T-cell (primary cell): ENCODE data around the gene FSTL4. TPM values are rescaled to one million over a fixed set of nuclear protein-coding genes. Genes with fewer than 3 reads are reported as not detected.

ENCODE experiments used
- ATAC-seq, 4 experiments: fragments of 200-7000 bp in 3 of 4; fragments of 150-1000 bp in 1 of 4; cut with Tn5 transposase; replicated peaks in 1 of 4; 1 replicate in 3 of 4; 2 replicates in 1 of 4; pipeline ENCODE4 v1.10.0; 2021; ENCODE audit warnings: moderate library complexity in 3 of 4, mild to moderate bottlenecking in 2 of 4, moderate number of reproducible peaks in 1 of 4
- CTCF ChIA-PET, 2 donors: fragments of 300-600 bp; sonication (Branson Sonifier 250); formaldehyde crosslinking; loops; one replicate each; lab custom pipeline; 2022; ENCODE audit warnings: antibody characterized with exemption in 2 of 2; lab: Charles Lee
- POLR2A ChIA-PET, 2 donors: fragments of 300-600 bp; sonication (Branson Sonifier 250); formaldehyde crosslinking; loops; one replicate each; lab custom pipeline; 2022; ENCODE audit warnings: antibody characterized with exemption in 2 of 2; lab: Charles Lee
- DNase-seq, 35 experiments: peaks; one replicate each; pipeline versions ENCODE4 v3.0.0 to v3.0.0-alpha.2; 2013 to 2023
- H3K27ac ChIP-seq: one replicate; pipeline ENCODE4 v1.5.1; 2013; ENCODE audit warnings: low read length
- H3K27me3 ChIP-seq, 2 experiments: replicated peaks in 1 of 2; 1 replicate in 1 of 2; 2 replicates in 1 of 2; pipeline versions ENCODE4 v1.6.1 to v1.7.0; 2013; ENCODE audit warnings: low read length in 1 of 2, mixed read lengths in 1 of 2; ENCODE audit not compliant: control insufficient read depth in 2 of 2, insufficient read depth in 2 of 2; ENCODE audit errors: extremely low read depth in 1 of 2
- H3K36me3 ChIP-seq, 2 donors: 1 replicate in 1 of 2; 2 replicates in 1 of 2; pipeline versions ENCODE4 v1.6.1 to v1.7.0; 2013; ENCODE audit warnings: low read length in 1 of 2; ENCODE audit not compliant: control insufficient read depth in 2 of 2, insufficient read depth in 1 of 2; ENCODE audit errors: extremely low read depth in 1 of 2
- H3K4me1 ChIP-seq, 2 experiments: 1 replicate in 1 of 2; 2 replicates in 1 of 2; pipeline versions ENCODE4 v1.6.1 to v1.7.0; 2013; ENCODE audit warnings: low read length in 2 of 2, mixed read lengths in 1 of 2; ENCODE audit not compliant: insufficient read depth in 2 of 2, control insufficient read depth in 1 of 2; ENCODE audit errors: extremely low read depth in 1 of 2
- H3K4me3 ChIP-seq, 2 donors: 1 replicate in 1 of 2; 2 replicates in 1 of 2; pipeline versions ENCODE4 v1.5.1 to v1.7.0; 2013; ENCODE audit warnings: mild to moderate bottlenecking in 2 of 2, low read length in 1 of 2, moderate library complexity in 1 of 2; ENCODE audit not compliant: control insufficient read depth in 1 of 2; ENCODE audit errors: extremely low read depth in 1 of 2
- H3K9me3 ChIP-seq: 2 replicates; pipeline ENCODE4 v1.7.0; 2013
- H3K27ac Mint-ChIP-seq, 2 donors: one replicate each; pipeline ENCODE4 v1.8.0; 2020 to 2021; ENCODE audit warnings: mild to moderate bottlenecking in 2 of 2, mixed read lengths in 2 of 2
- H3K27me3 Mint-ChIP-seq, 2 donors: one replicate each; pipeline ENCODE4 v1.8.0; 2021 to 2022; ENCODE audit warnings: mixed read lengths in 2 of 2
- H3K36me3 Mint-ChIP-seq: one replicate; pipeline ENCODE4 v1.8.0; 2021; ENCODE audit warnings: mixed read lengths
- H3K4me1 Mint-ChIP-seq, 3 donors: one replicate each; pipeline ENCODE4 v1.8.0; 2020 to 2022; ENCODE audit warnings: mixed read lengths in 3 of 3, mild to moderate bottlenecking in 1 of 3
- H3K4me3 Mint-ChIP-seq, 3 donors: one replicate each; pipeline ENCODE4 v1.8.0; 2020 to 2022; ENCODE audit warnings: mild to moderate bottlenecking in 3 of 3, mixed read lengths in 3 of 3, moderate library complexity in 3 of 3
- H3K9me3 Mint-ChIP-seq, 3 donors: one replicate each; pipeline ENCODE4 v1.8.0; 2020 to 2022; ENCODE audit warnings: mixed read lengths in 3 of 3
- WGBS: methylation state at CpG from one replicate; pipeline ENCODE4 v1.1.5; 2013; ENCODE audit warnings: missing lambda C conversion rate; ENCODE audit not compliant: insufficient coverage; 5-methylcytosine and 5-hydroxymethylcytosine counted together
- total RNA-seq, 35 experiments: library from RNA in 6 of 35; stranded (reverse) in 6 of 35; fragments of 120-200 nt in 1 of 35; gene quantifications; one replicate each; pipeline versions ENCODE4 v1.2.1 to v1.2.4 and lab custom pipeline; 2013 to 2026

Gene FSTL4
- total RNA-seq, 5 donors from 2014 or later (not counting 1 experiment from before 2014, with no cell fraction given) = 1.6 TPM; not detected in 3

DNA sequence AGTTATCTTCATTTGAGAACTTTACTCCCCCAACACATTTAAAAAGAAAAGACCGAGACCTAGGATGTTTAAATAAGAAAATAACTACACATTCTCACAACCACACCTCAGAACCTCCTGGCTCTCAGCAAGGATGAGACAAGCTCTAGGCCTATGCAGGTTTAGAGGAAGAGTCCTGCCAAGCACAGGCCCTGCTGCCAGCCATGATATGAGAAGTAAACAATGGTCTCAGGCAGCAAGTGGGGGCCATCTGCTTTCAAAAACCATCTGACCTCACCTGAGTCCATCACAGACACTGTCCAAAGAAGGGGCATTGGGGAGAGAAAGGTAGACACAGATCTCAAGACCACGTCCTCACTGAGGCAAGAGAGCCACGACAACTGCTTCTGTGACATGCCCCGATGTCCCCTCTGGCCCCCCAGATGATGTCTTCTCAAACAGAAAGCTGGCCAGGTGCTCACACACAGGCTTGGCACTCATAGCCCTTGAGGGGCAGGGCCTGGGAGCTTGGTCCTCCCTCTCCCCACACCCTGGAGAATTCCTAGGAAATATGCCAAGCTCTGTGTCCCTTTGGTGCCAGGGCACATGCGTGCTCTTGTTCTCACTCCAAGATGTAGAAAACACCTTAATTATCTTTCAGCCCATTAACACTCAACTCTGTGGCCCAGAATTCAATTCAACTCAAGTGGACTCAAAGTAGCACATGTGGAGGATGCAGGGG, 150.4 kb downstream of the FSTL4 start:
- no peaks in the 10 kb centered on the region for H3K27me3 Mint-ChIP-seq
- ChIA-PET POLR2A (no interaction called here), CTCF (no interaction called here)
- Histone ChIP-seq H3K4me3 (no peak overlapping the region), H3K4me1 (peaks cover 7 to 12% of the 10 kb centered on the region in 2 experiments), H3K27ac (no peak overlapping the region), H3K27me3 (no peaks in the 10 kb centered on the region), H3K9me3 (no peaks in the 10 kb centered on the region), H3K36me3 (no peaks in the 10 kb centered on the region)
- 84% methylated on average over 3 of the region's 5 CpGs for WGBS
- H3K36me3 Mint-ChIP-seq = no peaks in the 10 kb centered on the region
- no peak overlapping the region for H3K27ac Mint-ChIP-seq
- no peaks in the 10 kb centered on the region for H3K9me3 Mint-ChIP-seq
- ATAC-seq (no peak), DNase-seq (no peak)
- H3K4me1 Mint-ChIP-seq = peaks cover 8 to 26% (median 15%) of the 10 kb centered on the region in 3 donors
- H3K4me3 Mint-ChIP-seq = no peak overlapping the region

DNA sequence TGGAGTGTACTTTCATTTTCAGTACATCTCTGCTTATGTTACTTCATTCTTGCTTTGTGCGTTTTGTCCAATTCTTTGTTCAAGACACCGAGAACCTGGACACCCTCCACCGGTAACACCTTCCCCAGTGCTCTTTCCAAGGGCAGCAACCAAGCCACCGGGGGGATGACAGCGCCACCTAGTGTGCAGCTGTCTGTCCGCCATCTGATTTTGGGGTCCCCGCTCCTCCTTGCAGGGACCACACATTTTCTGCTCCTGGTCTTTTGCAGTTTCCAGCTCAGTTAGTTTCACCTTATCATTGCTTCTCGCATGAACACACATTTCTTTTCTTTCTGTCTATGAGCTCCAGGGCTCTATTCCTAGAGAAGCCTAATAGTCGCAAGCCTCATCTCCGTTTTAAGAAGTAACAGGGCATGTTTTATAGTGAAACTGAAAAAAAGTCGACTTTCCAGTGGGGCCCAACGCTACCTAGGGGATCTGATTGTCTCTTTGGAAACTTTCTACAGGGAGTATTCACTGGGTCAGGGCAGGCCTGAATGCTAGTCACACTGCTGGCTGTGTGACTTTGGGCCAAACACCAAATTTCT, 152.1 kb downstream of the FSTL4 start:
- ChIA-PET CTCF (interaction anchor here in 1 of 2 donors (0.6 kb wide), 1 partner anchor 521 kb away, joined by 3 read pairs; no protein-coding TSS in a partner anchor), POLR2A (no interaction called here)
- no peak overlapping the region for H3K4me3 Mint-ChIP-seq
- no peak for ATAC-seq
- no peak overlapping the region for H3K4me3 ChIP-seq
- H3K27ac Mint-ChIP-seq = no peak overlapping the region
- no peaks in the 10 kb centered on the region for H3K9me3 Mint-ChIP-seq
- H3K27me3 Mint-ChIP-seq = no peaks in the 10 kb centered on the region
- no peaks in the 10 kb centered on the region for H3K36me3 Mint-ChIP-seq
- no peak overlapping the region for H3K27ac ChIP-seq
- H3K9me3 ChIP-seq = no peaks in the 10 kb centered on the region
- H3K4me1 Mint-ChIP-seq = peaks cover under 1 to 18% (median 11%) of the 10 kb centered on the region in 3 donors
- H3K4me1 ChIP-seq = peaks cover 0 to under 1% of the 10 kb centered on the region in 2 experiments
- peak in 15 of 35 experiments; percentile 2 to 35 (median 8) for DNase-seq
- 70% methylated on average over 11 of the region's 12 CpGs for WGBS
- no peaks in the 10 kb centered on the region for H3K27me3 ChIP-seq
- no peaks in the 10 kb centered on the region for H3K36me3 ChIP-seq

DNA sequence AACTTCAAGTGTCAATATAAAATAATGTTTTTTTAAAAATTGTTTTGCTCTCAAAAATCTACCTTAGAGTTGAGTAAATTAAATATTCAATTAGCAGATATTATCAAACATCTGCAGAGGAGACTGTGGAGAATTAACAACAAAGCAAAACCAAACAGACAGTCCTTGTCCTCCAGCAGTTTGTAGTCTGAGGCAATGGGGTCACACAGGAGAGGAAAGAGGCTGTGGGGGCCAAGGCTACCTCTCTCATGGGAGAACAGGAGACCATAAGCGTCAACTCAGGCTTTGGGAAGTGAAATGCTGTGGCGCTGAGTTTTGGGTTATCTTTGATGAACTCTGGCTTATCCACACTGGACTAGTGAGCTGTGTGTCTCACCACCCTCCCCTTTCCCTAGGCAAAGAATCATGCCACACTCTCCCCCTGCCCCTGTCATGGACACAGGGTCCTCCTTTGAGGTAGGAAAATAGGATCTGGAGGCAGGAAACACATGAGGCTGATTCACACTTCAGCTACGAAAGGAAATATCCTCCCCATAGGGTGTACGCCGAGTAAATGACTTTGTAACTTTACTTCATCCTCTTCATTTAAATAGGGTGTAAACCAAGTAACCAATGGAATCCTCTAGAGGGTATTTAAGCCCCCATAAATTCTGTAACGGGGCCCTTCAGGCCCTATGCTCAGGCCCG, 152.7 kb downstream of the FSTL4 start:
- no peak overlapping the region for H3K27ac ChIP-seq
- H3K4me1 ChIP-seq = no peaks in the 10 kb centered on the region
- Mint-ChIP-seq H3K36me3 (no peaks in the 10 kb centered on the region), H3K27ac (no peak overlapping the region), H3K4me3 (no peak overlapping the region), H3K27me3 (no peaks in the 10 kb centered on the region), H3K9me3 (no peaks in the 10 kb centered on the region), H3K4me1 (peaks cover 0 to 15% (median 11%) of the 10 kb centered on the region in 3 donors)
- POLR2A ChIA-PET = no interaction called here
- H3K9me3 ChIP-seq = no peaks in the 10 kb centered on the region
- no peaks in the 10 kb centered on the region for H3K27me3 ChIP-seq
- H3K4me3 ChIP-seq = no peak overlapping the region
- ATAC-seq = no peak
- no peak for DNase-seq
- CTCF ChIA-PET = interaction anchor here in 1 of 2 donors (0.6 kb wide), 1 partner anchor 520 kb away, joined by 3 read pairs; no protein-coding TSS in a partner anchor
- H3K36me3 ChIP-seq = no peaks in the 10 kb centered on the region
- 90% methylated on average over 2 of the region's 7 CpGs for WGBS

DNA sequence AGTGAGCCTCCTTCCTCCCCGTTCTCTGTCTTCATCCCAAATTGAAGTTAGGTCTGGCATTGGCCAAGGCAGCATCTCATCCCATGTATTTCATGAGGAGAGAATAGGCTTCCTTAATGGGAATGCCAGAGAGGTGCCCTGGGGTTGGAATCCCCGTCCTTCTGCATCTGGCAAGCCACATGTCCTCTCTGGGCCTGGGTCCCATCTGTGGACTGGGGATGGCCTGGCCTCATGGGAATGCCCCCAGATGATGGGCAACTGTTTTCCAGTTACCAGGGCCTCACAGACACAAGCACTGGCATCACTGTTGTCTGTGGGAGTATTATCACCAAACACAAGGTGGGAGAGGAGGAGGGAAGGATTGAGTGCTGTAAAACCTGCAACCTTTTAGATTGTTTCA, 153.9 kb downstream of the FSTL4 start:
- Histone ChIP-seq H3K4me1 (no peaks in the 10 kb centered on the region), H3K27ac (no peak overlapping the region), H3K4me3 (no peak overlapping the region), H3K36me3 (no peaks in the 10 kb centered on the region), H3K27me3 (peaks cover 0 to under 1% of the 10 kb centered on the region in 2 experiments), H3K9me3 (no peaks in the 10 kb centered on the region)
- no peak overlapping the region for H3K27ac Mint-ChIP-seq
- no peak for ATAC-seq
- POLR2A ChIA-PET = no interaction called here
- no peak overlapping the region for H3K4me3 Mint-ChIP-seq
- no peaks in the 10 kb centered on the region for H3K27me3 Mint-ChIP-seq
- WGBS = 67% methylated on average over 1 of the region's 2 CpGs
- H3K4me1 Mint-ChIP-seq = peaks cover 0 to 15% (median 11%) of the 10 kb centered on the region in 3 donors
- H3K36me3 Mint-ChIP-seq = no peaks in the 10 kb centered on the region
- CTCF ChIA-PET = no interaction called here
- DNase-seq = no peak
- H3K9me3 Mint-ChIP-seq = no peaks in the 10 kb centered on the region

DNA sequence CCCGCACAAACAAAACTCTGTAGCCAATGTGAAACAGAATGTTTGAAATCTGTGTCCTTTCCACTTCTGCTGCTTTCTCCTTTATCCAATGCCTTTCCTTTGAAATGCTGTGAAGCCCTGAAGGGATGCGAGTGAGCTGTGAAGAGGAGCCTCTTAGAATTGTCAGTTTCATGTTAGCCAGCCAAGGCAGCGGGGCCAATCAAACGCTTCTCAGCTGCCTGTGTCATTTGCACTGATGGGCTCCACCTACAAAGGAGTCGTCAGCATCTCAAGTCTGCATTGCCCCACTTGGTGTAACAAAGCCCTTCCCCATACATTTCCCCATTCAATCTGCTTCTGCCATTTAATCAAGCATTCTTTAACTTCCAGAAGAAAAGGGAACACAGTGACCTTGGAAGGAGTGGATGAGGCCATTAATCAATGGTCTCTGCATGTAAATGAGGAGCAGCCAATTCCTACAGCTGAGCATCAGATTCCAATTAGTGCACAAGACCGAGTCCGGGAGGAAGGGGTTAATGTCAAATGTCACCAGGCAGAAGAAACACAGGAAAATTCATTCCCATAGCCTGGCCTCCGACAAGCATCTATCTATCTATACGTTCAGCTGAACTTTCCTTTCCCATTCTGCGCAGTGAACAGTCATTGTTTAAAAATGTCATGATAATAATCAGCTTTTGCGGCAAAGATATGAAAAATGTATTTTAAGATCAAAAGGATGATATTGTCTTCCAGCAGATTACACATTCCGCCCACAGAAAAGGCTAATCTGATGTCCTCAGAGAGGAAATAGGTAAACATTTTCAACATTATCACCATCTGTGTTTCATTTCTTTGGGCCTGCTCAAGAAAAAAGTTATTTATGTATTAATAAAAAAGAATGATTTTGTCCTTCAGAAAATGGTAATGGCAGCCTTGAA, 154.6 kb downstream of the FSTL4 start:
- no peak overlapping the region for H3K4me3 Mint-ChIP-seq
- no peaks in the 10 kb centered on the region for H3K36me3 Mint-ChIP-seq
- H3K4me3 ChIP-seq = no peak overlapping the region
- ChIA-PET POLR2A (no interaction called here), CTCF (no interaction called here)
- no peaks in the 10 kb centered on the region for H3K9me3 Mint-ChIP-seq
- H3K4me1 Mint-ChIP-seq = peaks cover 0 to 15% (median 11%) of the 10 kb centered on the region in 3 donors
- no peak for DNase-seq
- H3K27ac ChIP-seq = no peak overlapping the region
- WGBS = 86% methylated on average over 5 of the region's 12 CpGs
- H3K9me3 ChIP-seq = no peaks in the 10 kb centered on the region
- H3K4me1 ChIP-seq = no peaks in the 10 kb centered on the region
- no peaks in the 10 kb centered on the region for H3K36me3 ChIP-seq
- H3K27me3 ChIP-seq = peaks cover 0 to 2% of the 10 kb centered on the region in 2 experiments
- H3K27ac Mint-ChIP-seq = no peak overlapping the region
- no peaks in the 10 kb centered on the region for H3K27me3 Mint-ChIP-seq
- no peak for ATAC-seq

DNA sequence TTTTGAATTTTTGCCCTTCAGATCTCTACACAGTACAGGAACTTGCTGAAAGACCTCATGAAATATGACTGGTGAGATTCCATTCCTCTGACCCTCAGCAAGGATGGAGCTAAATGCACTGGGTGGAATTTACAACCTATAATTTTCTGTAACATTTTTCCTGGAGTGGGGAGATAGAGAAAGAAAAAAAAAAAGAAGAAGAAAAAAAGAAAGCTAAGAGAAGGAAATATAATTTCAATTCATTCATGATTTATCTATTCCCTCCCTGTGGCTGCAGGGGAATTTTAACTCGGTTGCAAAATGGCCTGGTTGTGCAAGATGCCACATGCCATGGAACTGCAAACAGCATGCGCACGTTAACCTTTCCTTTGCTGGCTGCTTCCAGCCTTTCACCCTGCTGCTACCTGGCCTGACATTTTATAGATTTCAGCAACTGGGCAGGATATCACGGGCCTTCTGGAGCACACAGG, 155.4 kb downstream of the FSTL4 start:
- H3K36me3 Mint-ChIP-seq = no peaks in the 10 kb centered on the region
- no peaks in the 10 kb centered on the region for H3K9me3 Mint-ChIP-seq
- no peak overlapping the region for H3K27ac ChIP-seq
- peaks cover 0 to 15% (median 11%) of the 10 kb centered on the region in 3 donors for H3K4me1 Mint-ChIP-seq
- ChIA-PET CTCF (no interaction called here), POLR2A (no interaction called here)
- no peak overlapping the region for H3K4me3 ChIP-seq
- no peaks in the 10 kb centered on the region for H3K4me1 ChIP-seq
- no peak for ATAC-seq
- no peaks in the 10 kb centered on the region for H3K9me3 ChIP-seq
- H3K27me3 Mint-ChIP-seq = no peaks in the 10 kb centered on the region
- H3K4me3 Mint-ChIP-seq = no peak overlapping the region
- peaks cover 0 to 3% of the 10 kb centered on the region in 2 experiments for H3K27me3 ChIP-seq
- WGBS = 96% methylated on average over 3 of the region's 4 CpGs
- no peak overlapping the region for H3K27ac Mint-ChIP-seq
- DNase-seq = no peak
- no peaks in the 10 kb centered on the region for H3K36me3 ChIP-seq
